ENCODE measurements around the gene LYL1. TPM values are rescaled to one million over a fixed set of nuclear protein-coding genes. Genes with fewer than 3 reads are reported as not detected.

Gene LYL1
- total RNA-seq, 1 donor from 2014 or later = 4.0 TPM

- TF ChIP-seq CTCF (conservative IDR thresholded peaks at IDR 0.05; ENCODE audit: low read depth, low read length) = no peak
- no peak overlapping the region for H3K4me3 ChIP-seq (ENCODE audit: low read depth, low read length)
- DNase-seq (ENCODE audit: low read depth) = no peak
These were observed 32.0 kb upstream of the LYL1 start for GRCh38 chr19:13134626-13135025.

- no peak overlapping the region for H3K4me3 ChIP-seq (ENCODE audit: low read depth, low read length)
- TF ChIP-seq CTCF (conservative IDR thresholded peaks at IDR 0.05; ENCODE audit: low read depth, low read length) = no peak
- DNase-seq (ENCODE audit: low read depth) = no peak
These were observed 30.7 kb upstream of the LYL1 start for GRCh38 chr19:13133241-13133870.

GRCh38 chr19:13132471-13133180 lies 30.0 kb upstream of the LYL1 start:
- no peak for TF ChIP-seq CTCF (conservative IDR thresholded peaks at IDR 0.05; ENCODE audit: low read depth, low read length)
- DNase-seq (ENCODE audit: low read depth) = no peak

GRCh38 chr19:13130886-13131490 lies 28.3 kb upstream of the LYL1 start:
- no peak for TF ChIP-seq CTCF (conservative IDR thresholded peaks at IDR 0.05; ENCODE audit: low read depth, low read length)
- no peak overlapping the region for H3K4me3 ChIP-seq (ENCODE audit: low read depth, low read length)
- DNase-seq (ENCODE audit: low read depth) = no peak

More at GRCh38 chr19:13132471-13133180, 30.0 kb upstream of the LYL1 start:
- no peak overlapping the region for H3K4me3 ChIP-seq (ENCODE audit: low read depth, low read length)

GRCh38 chr19:13129384-13129783 lies 26.7 kb upstream of the LYL1 start:
- no peak for TF ChIP-seq CTCF (conservative IDR thresholded peaks at IDR 0.05; ENCODE audit: low read depth, low read length)
- no peak for DNase-seq (ENCODE audit: low read depth)
- H3K4me3 ChIP-seq (ENCODE audit: low read depth, low read length) = no peak overlapping the region

- no peak for TF ChIP-seq CTCF (conservative IDR thresholded peaks at IDR 0.05; ENCODE audit: low read depth, low read length)
- no peak for DNase-seq (ENCODE audit: low read depth)
- H3K4me3 ChIP-seq (ENCODE audit: low read depth, low read length) = no peak overlapping the region
These were observed 25.9 kb upstream of the LYL1 start for GRCh38 chr19:13128583-13128982.
